SK-N-SH (cell line): ENCODE measurements around the gene C8A. TPM values are rescaled to one million over a fixed set of nuclear protein-coding genes. Genes with fewer than 3 reads are reported as not detected.

Experiments used
- CTCF ChIA-PET: fragments of 300-600, 350-600 bp; formaldehyde crosslinking; extraction: SDS; loops from one replicate; lab custom pipeline; 2021; lab: Yijun Ruan, JAX
- POLR2A ChIA-PET: fragments of 350-600 bp; sonication (Branson Sonifier 250); formaldehyde crosslinking; extraction: SDS; loops from one replicate; lab custom pipeline; 2020; ENCODE audit warnings: antibody characterized with exemption, inconsistent platforms; lab: Yijun Ruan, JAX
- DNase-seq: peaks from one replicate; pipeline ENCODE4 v3.0.0; 2012
- H2AFZ ChIP-seq: fragments of 200-600 bp; sonication (generic); 2 replicates; pipeline ENCODE4 v1.8.1; 2016; ENCODE audit warnings: antibody characterized with exemption, mild to moderate bottlenecking, low read depth
- H3F3A ChIP-seq: fragments of 200-600 bp; sonication (generic); replicated peaks from 2 replicates; pipeline ENCODE3; 2016; ENCODE audit warnings: antibody characterized with exemption, mild to moderate bottlenecking; ENCODE audit not compliant: insufficient read depth
- H3K27ac ChIP-seq, 2 experiments: fragments of 200-500 bp in 1 of 2; fragments of 200-600 bp in 1 of 2; sonication (Bioruptor generic) in 1 of 2; sonication (generic), shearing (Covaris generic) in 1 of 2; 2 replicates each; pipeline versions ENCODE4 v1.5.1 to v1.6.1; 2014 to 2016; ENCODE audit warnings: low read depth in 2 of 2, inconsistent platforms in 1 of 2, low read length in 1 of 2, mild to moderate bottlenecking in 1 of 2, mixed read lengths in 1 of 2
- H3K27me3 ChIP-seq: fragments of 200-600 bp; sonication (generic), shearing (Covaris generic); 2 replicates; pipeline ENCODE4 v1.6.1; 2016; ENCODE audit warnings: mixed run types; ENCODE audit not compliant: insufficient read depth
- H3K36me3 ChIP-seq, 2 experiments: fragments of 200-500 bp in 1 of 2; fragments of 200-600 bp in 1 of 2; sonication (Bioruptor generic) in 1 of 2; sonication (generic) in 1 of 2; replicated peaks in 1 of 2; 2 replicates each; pipeline versions ENCODE3 to v1.5.1; 2014 to 2016; ENCODE audit warnings: low read length in 1 of 2, mild to moderate bottlenecking in 1 of 2; ENCODE audit not compliant: insufficient read depth in 2 of 2, control insufficient read depth in 1 of 2
- H3K4me1 ChIP-seq, 2 experiments: fragments of 200-500 bp in 1 of 2; fragments of 200-600 bp in 1 of 2; sonication (Bioruptor generic) in 1 of 2; sonication (generic), shearing (Covaris generic) in 1 of 2; 2 replicates each; pipeline versions ENCODE4 v1.5.1 to v1.6.1; 2014 to 2016; ENCODE audit warnings: low read depth in 1 of 2, low read length in 1 of 2, mixed run types in 1 of 2; ENCODE audit not compliant: insufficient read depth in 2 of 2, control insufficient read depth in 1 of 2
- H3K4me2 ChIP-seq: fragments of 200-600 bp; sonication (generic), shearing (Covaris generic); 2 replicates; pipeline ENCODE4 v1.6.1; 2017; ENCODE audit warnings: mixed run types
- H3K4me3 ChIP-seq, 2 experiments: fragments of 200-500 bp in 1 of 2; fragments of 200-600 bp in 1 of 2; sonication (Bioruptor generic) in 1 of 2; sonication (generic), shearing (Covaris generic) in 1 of 2; 2 replicates each; pipeline versions ENCODE4 v1.5.1 to v1.8.1; 2014 to 2016; ENCODE audit warnings: low read depth in 2 of 2, inconsistent platforms in 1 of 2, low read length in 1 of 2, mild to moderate bottlenecking in 1 of 2, mixed read lengths in 1 of 2, moderate library complexity in 1 of 2
- H3K79me2 ChIP-seq: fragments of 200-600 bp; sonication (generic); 2 replicates; pipeline ENCODE4 v1.8.1; 2017; ENCODE audit warnings: mild to moderate bottlenecking; ENCODE audit not compliant: insufficient read depth
- H3K9ac ChIP-seq: fragments of 200-600 bp; sonication (generic); 2 replicates; pipeline ENCODE4 v1.6.1; 2017; ENCODE audit warnings: mixed run types
- H3K9me2 ChIP-seq: fragments of 200-600 bp; sonication (generic); 2 replicates; pipeline ENCODE4 v1.6.1; 2017; ENCODE audit warnings: mixed run types
- H3K9me3 ChIP-seq: fragments of 200-600 bp; sonication (generic); 2 replicates; pipeline ENCODE4 v1.6.1; 2017; ENCODE audit warnings: mixed run types, mild to moderate bottlenecking, moderate library complexity
- H4K20me1 ChIP-seq: fragments of 200-600 bp; sonication (generic); 2 replicates; pipeline ENCODE4 v1.6.1; 2017; ENCODE audit warnings: mild to moderate bottlenecking, mixed run types; ENCODE audit not compliant: insufficient read depth
- EP300 ChIP-seq, 2 experiments: IDR thresholded peaks; 2 replicates each; pipeline versions ENCODE4 v1.4.0 to v1.6.1; 2012; ENCODE audit warnings: borderline replicate concordance in 1 of 2, low read depth in 1 of 2, low read length in 1 of 2
- EZH2phosphoT487 ChIP-seq: fragments of 200-600 bp; sonication (generic); IDR thresholded peaks from 2 replicates; pipeline ENCODE4 v1.6.1; 2017; ENCODE audit warnings: low read depth, mixed run types, mild to moderate bottlenecking, antibody characterized with exemption, moderate library complexity, borderline replicate concordance
- FOXJ3 ChIP-seq: sonication (generic); formaldehyde crosslinking; IDR thresholded peaks from 2 replicates; pipeline ENCODE4 v1.5.1; 2020; ENCODE audit warnings: mild to moderate bottlenecking, missing genetic modification reagents
- FOXM1 ChIP-seq: IDR thresholded peaks from 2 replicates; pipeline ENCODE4 v1.4.0; 2012; ENCODE audit warnings: low read depth, mild to moderate bottlenecking
- GABPA ChIP-seq: IDR thresholded peaks from 2 replicates; pipeline ENCODE4 v1.4.0; 2012; ENCODE audit warnings: low read depth, mild to moderate bottlenecking
- GATA2 ChIP-seq: sonication (generic); formaldehyde crosslinking; IDR thresholded peaks from 2 replicates; pipeline ENCODE4 v1.5.0; 2020; ENCODE audit warnings: mild to moderate bottlenecking, missing genetic modification reagents
- MEF2A ChIP-seq: IDR thresholded peaks from 2 replicates; pipeline ENCODE4 v1.4.0; 2012; ENCODE audit warnings: low read depth, borderline replicate concordance
- MXI1 ChIP-seq: IDR thresholded peaks from 2 replicates; pipeline ENCODE4 v1.6.1; 2012; ENCODE audit warnings: mild to moderate bottlenecking, low read depth, low read length, improper control_type of control experiment
- NRF1 ChIP-seq: IDR thresholded peaks from 2 replicates; pipeline ENCODE4 v1.6.1; 2012; ENCODE audit warnings: low read depth, mild to moderate bottlenecking, low read length
- RAD21 ChIP-seq: IDR thresholded peaks from 2 replicates; pipeline ENCODE4 v1.6.1; 2012; ENCODE audit warnings: mild to moderate bottlenecking, low read length
- RXRA ChIP-seq: IDR thresholded peaks from 2 replicates; pipeline ENCODE4 v1.4.0; 2012; ENCODE audit warnings: low read depth, mild to moderate bottlenecking, borderline replicate concordance
- YY1 ChIP-seq: IDR thresholded peaks from 2 replicates; pipeline ENCODE4 v1.4.0; 2012; ENCODE audit warnings: low read depth, mild to moderate bottlenecking
- WGBS: methylation state at CpG from one replicate; pipeline ENCODE4 v1.1.6; 2017; ENCODE audit warnings: low lambda C conversion rate; 5-methylcytosine and 5-hydroxymethylcytosine counted together
- polyA plus RNA-seq, 3 experiments: library from polyadenylated mRNA; depleted of rRNA; stranded (reverse); fragments of >200 nt; gene quantifications; 2 replicates each; pipeline ENCODE4 v1.2.3, GENCODE V29; 2012
- TF ChIP-seq, protein P1 (sequence below): fragments of 150-350 bp; IDR thresholded peaks from 2 replicates; pipeline ENCODE4 v1.6.1; 2016; ENCODE audit warnings: mild to moderate bottlenecking, low read depth, low read length
- TF ChIP-seq, protein P2 (sequence below): IDR thresholded peaks from 2 replicates; pipeline ENCODE4 v1.6.1; 2012; ENCODE audit warnings: mild to moderate bottlenecking, low read depth, low read length, moderate library complexity

The C8A gene
- polyA plus RNA-seq, 1 of the 3 experiments (the other 2 are of a cell fraction) = not detected

- TF ChIP-seq, protein P1, sequence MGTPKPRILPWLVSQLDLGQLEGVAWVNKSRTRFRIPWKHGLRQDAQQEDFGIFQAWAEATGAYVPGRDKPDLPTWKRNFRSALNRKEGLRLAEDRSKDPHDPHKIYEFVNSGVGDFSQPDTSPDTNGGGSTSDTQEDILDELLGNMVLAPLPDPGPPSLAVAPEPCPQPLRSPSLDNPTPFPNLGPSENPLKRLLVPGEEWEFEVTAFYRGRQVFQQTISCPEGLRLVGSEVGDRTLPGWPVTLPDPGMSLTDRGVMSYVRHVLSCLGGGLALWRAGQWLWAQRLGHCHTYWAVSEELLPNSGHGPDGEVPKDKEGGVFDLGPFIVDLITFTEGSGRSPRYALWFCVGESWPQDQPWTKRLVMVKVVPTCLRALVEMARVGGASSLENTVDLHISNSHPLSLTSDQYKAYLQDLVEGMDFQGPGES = no peak
- TF ChIP-seq NRF1 (no peak), RXRA (no peak)
These were observed 18.2 kb upstream of the C8A start (continued) for GRCh38 chr1:56836359-56836758.

- no peak overlapping the region for H3K27ac ChIP-seq
- H3K27me3 ChIP-seq = no peaks in the 10 kb centered on the region
- CTCF ChIA-PET = interaction anchor here (0.8 to 1.2 kb wide), 2 partner anchors 17 to 239 kb away, joined by 3 read pairs; partner anchors contain the start of gene C8A
- 56% methylated on average over 9 of the region's 9 CpGs for WGBS
- no peak overlapping the region for H3K4me2 ChIP-seq
- TF ChIP-seq, protein P2, sequence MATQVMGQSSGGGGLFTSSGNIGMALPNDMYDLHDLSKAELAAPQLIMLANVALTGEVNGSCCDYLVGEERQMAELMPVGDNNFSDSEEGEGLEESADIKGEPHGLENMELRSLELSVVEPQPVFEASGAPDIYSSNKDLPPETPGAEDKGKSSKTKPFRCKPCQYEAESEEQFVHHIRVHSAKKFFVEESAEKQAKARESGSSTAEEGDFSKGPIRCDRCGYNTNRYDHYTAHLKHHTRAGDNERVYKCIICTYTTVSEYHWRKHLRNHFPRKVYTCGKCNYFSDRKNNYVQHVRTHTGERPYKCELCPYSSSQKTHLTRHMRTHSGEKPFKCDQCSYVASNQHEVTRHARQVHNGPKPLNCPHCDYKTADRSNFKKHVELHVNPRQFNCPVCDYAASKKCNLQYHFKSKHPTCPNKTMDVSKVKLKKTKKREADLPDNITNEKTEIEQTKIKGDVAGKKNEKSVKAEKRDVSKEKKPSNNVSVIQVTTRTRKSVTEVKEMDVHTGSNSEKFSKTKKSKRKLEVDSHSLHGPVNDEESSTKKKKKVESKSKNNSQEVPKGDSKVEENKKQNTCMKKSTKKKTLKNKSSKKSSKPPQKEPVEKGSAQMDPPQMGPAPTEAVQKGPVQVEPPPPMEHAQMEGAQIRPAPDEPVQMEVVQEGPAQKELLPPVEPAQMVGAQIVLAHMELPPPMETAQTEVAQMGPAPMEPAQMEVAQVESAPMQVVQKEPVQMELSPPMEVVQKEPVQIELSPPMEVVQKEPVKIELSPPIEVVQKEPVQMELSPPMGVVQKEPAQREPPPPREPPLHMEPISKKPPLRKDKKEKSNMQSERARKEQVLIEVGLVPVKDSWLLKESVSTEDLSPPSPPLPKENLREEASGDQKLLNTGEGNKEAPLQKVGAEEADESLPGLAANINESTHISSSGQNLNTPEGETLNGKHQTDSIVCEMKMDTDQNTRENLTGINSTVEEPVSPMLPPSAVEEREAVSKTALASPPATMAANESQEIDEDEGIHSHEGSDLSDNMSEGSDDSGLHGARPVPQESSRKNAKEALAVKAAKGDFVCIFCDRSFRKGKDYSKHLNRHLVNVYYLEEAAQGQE = no peak
- no peak for TF ChIP-seq EP300 (IDR thresholded peaks at IDR 0.05; ENCODE audit: borderline replicate concordance in 1 of 2, low read depth in 1 of 2, low read length in 1 of 2)
- TF ChIP-seq GATA2 (CRISPR knock-in tag) = no peak
- TF ChIP-seq FOXJ3 = no peak
- no peak overlapping the region for H2AFZ ChIP-seq
- 0 out of 4 replicates have a peak, but pooled peaks cover 0 to 3% of the 10 kb centered on the region in 2 experiments for H3K4me1 ChIP-seq
- no peaks in the 10 kb centered on the region for H3K79me2 ChIP-seq
- H3K4me3 ChIP-seq = no peak overlapping the region
- H3K9ac ChIP-seq = no peak overlapping the region
- no peaks in the 10 kb centered on the region for H3F3A ChIP-seq
- no peaks in the 10 kb centered on the region for H4K20me1 ChIP-seq
- no peak for DNase-seq
- no peaks in the 10 kb centered on the region for H3K9me3 ChIP-seq
- POLR2A ChIA-PET = interaction anchor here (0.6 kb wide), 1 partner anchor 1587 kb away, joined by 4 read pairs; no protein-coding TSS in a partner anchor
- H3K36me3 ChIP-seq = no peaks in the 10 kb centered on the region
- no peaks in the 10 kb centered on the region for H3K9me2 ChIP-seq
These were observed 17.2 kb upstream of the C8A start for GRCh38 chr1:56837244-56837939.

DNA sequence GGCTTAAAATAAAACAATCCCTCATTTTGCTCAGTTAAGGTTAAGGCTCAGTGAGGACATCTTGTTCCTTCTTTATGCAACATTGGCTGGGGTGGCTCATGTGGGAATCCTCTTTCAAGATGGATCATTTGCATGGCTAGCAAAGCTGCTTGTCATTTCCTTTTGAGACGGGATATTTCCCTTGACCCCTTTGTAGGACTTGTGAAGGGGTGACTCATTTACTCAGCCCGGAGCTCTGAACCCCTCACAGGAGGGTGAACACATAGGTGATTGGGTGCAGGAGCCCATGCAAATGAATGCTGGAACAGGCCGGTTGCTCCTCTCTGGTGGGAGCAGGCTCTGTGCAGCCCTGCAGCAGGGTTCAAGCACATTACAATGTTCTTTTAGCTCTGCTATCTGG is 15.8 kb upstream of the C8A start:
- no peak for DNase-seq
- Histone ChIP-seq H3K4me1 (no peaks in the 10 kb centered on the region), H3K9me2 (no peaks in the 10 kb centered on the region), H3K4me3 (no peak overlapping the region), H3K79me2 (no peaks in the 10 kb centered on the region), H3K9me3 (no peaks in the 10 kb centered on the region), H3K36me3 (no peaks in the 10 kb centered on the region), H3K4me2 (no peak overlapping the region), H3F3A (no peaks in the 10 kb centered on the region), H3K9ac (no peak overlapping the region), H3K27me3 (no peaks in the 10 kb centered on the region), H3K27ac (no peak overlapping the region), H2AFZ (no peak overlapping the region), H4K20me1 (no peaks in the 10 kb centered on the region)
- CTCF ChIA-PET = interaction anchor here (0.9 to 2.3 kb wide), 2 partner anchors 18 to 1208 kb away, joined by 3 to 10 read pairs; no protein-coding TSS in a partner anchor
- whole genome bisulfite sequencing = 34% methylated on average over 2 of the region's 3 CpGs
- POLR2A ChIA-PET = no interaction called here
- TF ChIP-seq FOXM1 (no peak), RXRA (no peak), EZH2phosphoT487 (no peak), RAD21 (no peak), YY1 (no peak), GABPA (no peak), MEF2A (no peak), EP300 (IDR thresholded peaks at IDR 0.05; ENCODE audit: borderline replicate concordance in 1 of 2, low read depth in 1 of 2, low read length in 1 of 2) (no peak), MXI1 (no peak)
- TF ChIP-seq, protein P2 = no peak
- TF ChIP-seq, protein P1 = no peak
